HS-5 (cell line): ENCODE data around the gene SH3BGRL3.
"Not testable (repeated sequence)": the region's sequence is repeated elsewhere in the genome, so short reads cannot be mapped to it uniquely, and the experiment has no call there.

Experiments used
- DNase-seq: peaks from one replicate; pipeline ENCODE4 v3.0.0-alpha.2; 2012; ENCODE audit warnings: low read depth

The SH3BGRL3 gene

GRCh38 chr1:26279456-26280332 is at the start of gene SH3BGRL3:
SH3BGRL3 (plus strand) TSS chr1:26280086; CDS start chr1:26280156, 70 bp downstream.
- no peak for DNase-seq

GRCh38 chr1:26230682-26231081 is 49.2 kb upstream of the SH3BGRL3 start:
- DNase-seq = not testable (repeated sequence)

GRCh38 chr1:26233903-26234643 is 45.8 kb upstream of the SH3BGRL3 start, which contains the start of gene CEP85:
CEP85 (plus strand) TSS chr1:26234200; CDS start chr1:26239784, 5,584 bp downstream.
- DNase-seq = peak; percentile 91

GRCh38 chr1:26234644-26235370 is 45.1 kb upstream of the SH3BGRL3 start:
- DNase-seq = peak; percentile 6

GRCh38 chr1:26237230-26237966 is 42.5 kb upstream of the SH3BGRL3 start:
- no peak for DNase-seq

GRCh38 chr1:26239936-26240335 is 40.0 kb upstream of the SH3BGRL3 start:
- peak; percentile 4 for DNase-seq

- DNase-seq = no peak
Observed at GRCh38 chr1:26252718-26253117, 27.2 kb upstream of the SH3BGRL3 start.

GRCh38 chr1:26254404-26254803 is 25.5 kb upstream of the SH3BGRL3 start:
- no peak for DNase-seq

GRCh38 chr1:26257222-26257621 is 22.7 kb upstream of the SH3BGRL3 start:
- DNase-seq = no peak

- no peak for DNase-seq
Observed at GRCh38 chr1:26259005-26259404, 20.9 kb upstream of the SH3BGRL3 start.

- no peak for DNase-seq
Observed at GRCh38 chr1:26259578-26259977, 20.3 kb upstream of the SH3BGRL3 start.

- DNase-seq = no peak
Observed at GRCh38 chr1:26263212-26263611, 16.7 kb upstream of the SH3BGRL3 start.

- DNase-seq = no peak
Observed at GRCh38 chr1:26265405-26265804, 14.5 kb upstream of the SH3BGRL3 start.

- no peak for DNase-seq
Observed at GRCh38 chr1:26268290-26269197, 11.3 kb upstream of the SH3BGRL3 start.

GRCh38 chr1:26269198-26269550 is 10.7 kb upstream of the SH3BGRL3 start:
- no peak for DNase-seq

GRCh38 chr1:26274801-26275425 is 5.0 kb upstream of the SH3BGRL3 start:
- DNase-seq = no peak

GRCh38 chr1:26275580-26276431 is 4.1 kb upstream of the SH3BGRL3 start:
- peak; percentile 91 for DNase-seq

- DNase-seq = no peak
Observed at GRCh38 chr1:26276432-26276838, 3.5 kb upstream of the SH3BGRL3 start.

- DNase-seq = no peak
Observed at GRCh38 chr1:26277261-26277661, 2.6 kb upstream of the SH3BGRL3 start.
